ENCODE measurements around the gene LMAN2. TPM values are rescaled to one million over a fixed set of nuclear protein-coding genes. Genes with fewer than 3 reads are reported as not detected.

The LMAN2 gene
- total RNA-seq, 4 donors from 2014 or later = 225 to 384 (median 257) TPM

DNA sequence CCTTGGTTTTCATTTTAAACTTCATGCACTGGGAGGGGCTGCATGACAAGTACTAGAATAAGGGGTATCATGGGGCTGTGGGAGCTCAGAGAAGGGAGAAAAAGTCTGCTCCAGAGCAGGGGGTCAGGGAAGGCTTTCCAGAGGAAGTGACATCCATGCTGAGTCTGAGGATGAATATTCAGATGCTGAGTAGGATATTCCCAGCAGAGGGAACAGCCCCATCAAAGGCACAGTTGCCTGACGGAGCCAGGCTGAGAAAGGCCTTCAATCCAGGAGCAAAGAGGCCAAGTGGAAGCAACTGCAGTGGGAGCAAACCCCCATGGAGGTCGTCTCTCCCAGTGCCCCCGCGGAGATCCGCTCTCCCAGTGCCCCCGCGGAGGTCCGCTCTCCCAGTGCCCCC lies 44.6 kb upstream of the LMAN2 start:
- H3K4me1 ChIP-seq = peaks cover 0 to 14% (median 0%) of the 10 kb centered on the region in 3 donors
- H3K9me3 ChIP-seq = no peaks in the 10 kb centered on the region
- intact Hi-C loops (cut with DNase I) = loop anchor here (10.0 kb wide), 1 partner anchor 81 kb away; the partner anchor contains the start of gene MXD3
- no peak overlapping the region for H3K27ac ChIP-seq
- no peak for TF ChIP-seq POLR2A (IDR thresholded peaks at IDR 0.05)
- no peak for TF ChIP-seq CTCF (IDR thresholded peaks at IDR 0.05)
- 48% methylated on average over 8 of the region's 8 CpGs; no CpG with 5 or more reads in 1 of the 2 donors for WGBS, 2 donors
- H3K36me3 ChIP-seq = no peaks in the 10 kb centered on the region
- DNase-seq = no peak
- no peak overlapping the region for H3K4me3 ChIP-seq
- peaks cover 0 to 53% (median 7%) of the 10 kb centered on the region in 4 donors for H3K27me3 ChIP-seq

DNA sequence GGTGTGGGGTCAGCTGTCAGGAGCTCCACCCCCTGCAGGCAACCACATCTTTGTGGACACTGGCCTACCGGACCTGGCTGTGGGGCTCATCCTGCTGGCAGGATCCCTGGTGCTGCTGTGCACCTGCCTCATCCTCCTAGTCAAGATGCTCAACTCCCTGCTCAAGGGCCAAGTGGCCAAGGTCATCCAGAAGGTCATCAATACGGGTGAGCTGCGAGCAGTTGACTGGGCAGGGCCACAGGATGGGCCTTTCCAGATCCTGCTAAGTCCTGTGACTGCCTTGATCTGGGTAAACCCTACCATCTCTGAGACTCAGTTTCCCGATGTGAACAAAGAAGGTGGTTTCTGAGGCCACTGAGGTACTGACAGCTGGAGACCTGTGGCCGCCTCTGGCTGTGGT lies 42.5 kb upstream of the LMAN2 start:
- H3K4me3 ChIP-seq = no peak overlapping the region
- H3K36me3 ChIP-seq = no peaks in the 10 kb centered on the region
- WGBS, 2 donors = 56 to 100% methylated on average over 3 to 4 of the region's 5 CpGs
- no peak for TF ChIP-seq POLR2A (IDR thresholded peaks at IDR 0.05)
- TF ChIP-seq CTCF (IDR thresholded peaks at IDR 0.05) = no peak
- H3K27ac ChIP-seq = no peak overlapping the region
- H3K9me3 ChIP-seq = no peaks in the 10 kb centered on the region
- intact Hi-C loops (cut with DNase I) = loop anchor here (5.0 to 10.0 kb wide), 2 partner anchors 79 to 108 kb away; partner anchors contain the start of gene MXD3
- peaks cover 0 to 32% (median 0%) of the 10 kb centered on the region in 4 donors for H3K27me3 ChIP-seq
- H3K4me1 ChIP-seq = peaks cover 18 to 23% (median 20%) of the 10 kb centered on the region in 3 donors
- DNase-seq = no peak

GRCh38 chr5:177393206-177393765 lies 41.8 kb upstream of the LMAN2 start:
- 62 to 82% methylated on average over 1 of the region's 1 CpG for WGBS, 2 donors
- intact Hi-C loops (cut with DNase I) = loop anchor here (5.0 to 10.0 kb wide), 2 partner anchors 78 to 109 kb away; partner anchors contain the start of gene MXD3
- no peak overlapping the region for H3K4me3 ChIP-seq
- no peaks in the 10 kb centered on the region for H3K9me3 ChIP-seq
- H3K36me3 ChIP-seq = no peaks in the 10 kb centered on the region
- TF ChIP-seq POLR2A (IDR thresholded peaks at IDR 0.05) = no peak
- no peak for TF ChIP-seq CTCF (IDR thresholded peaks at IDR 0.05)
- no peak overlapping the region for H3K27ac ChIP-seq
- DNase-seq = no peak
- H3K27me3 ChIP-seq = peaks cover 0 to 26% (median 0%) of the 10 kb centered on the region in 4 donors
- peaks cover 24 to 30% (median 26%) of the 10 kb centered on the region in 3 donors for H3K4me1 ChIP-seq

DNA sequence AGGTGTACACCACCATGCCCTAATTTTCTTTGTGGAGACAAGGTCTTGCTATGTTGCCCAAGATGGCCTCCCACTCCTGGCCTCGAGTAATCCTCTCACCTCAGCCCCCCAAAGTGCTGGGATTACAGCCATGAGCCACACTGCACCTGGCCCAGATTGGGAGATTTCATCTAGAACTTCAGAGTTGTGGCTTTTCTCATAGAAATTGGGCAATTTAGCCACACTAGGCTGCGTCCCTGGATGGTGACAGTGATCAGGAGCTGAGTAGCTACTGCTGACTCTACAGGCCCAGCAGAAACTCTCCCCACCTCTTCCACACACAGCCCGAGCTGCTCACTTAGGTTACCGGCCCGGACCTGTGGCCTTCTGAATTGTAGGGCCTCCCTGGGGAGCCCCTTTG lies 41.3 kb upstream of the LMAN2 start:
- intact Hi-C loops (cut with DNase I) = loop anchor here (5.0 to 10.0 kb wide), 2 partner anchors 78 to 110 kb away; partner anchors contain the start of gene MXD3
- DNase-seq = no peak
- Histone ChIP-seq H3K9me3 (no peaks in the 10 kb centered on the region), H3K27me3 (peaks cover 0 to 26% (median 0%) of the 10 kb centered on the region in 4 donors), H3K36me3 (no peaks in the 10 kb centered on the region), H3K4me1 (peaks cover 30 to 35% (median 31%) of the 10 kb centered on the region in 3 donors), H3K27ac (no peak overlapping the region), H3K4me3 (no peak overlapping the region)
- 70 to 75% methylated on average over 2 to 5 of the region's 5 CpGs for WGBS, 2 donors
- TF ChIP-seq POLR2A (IDR thresholded peaks at IDR 0.05) (no peak), CTCF (IDR thresholded peaks at IDR 0.05) (no peak)
